Neural progenitor cell (in vitro differentiated cells): ENCODE measurements around the gene TYK2. TPM values are rescaled to one million over a fixed set of nuclear protein-coding genes. Genes with fewer than 3 reads are reported as not detected.

ENCODE experiments used
- DNase-seq: peaks from one replicate; pipeline ENCODE4 v3.0.0-alpha.2; 2016; ENCODE audit warnings: low spot score
- H2AFZ ChIP-seq: fragments of 200-600 bp; sonication (generic); replicated peaks from 2 replicates; pipeline ENCODE4 v1.6.1; 2016; ENCODE audit warnings: antibody characterized with exemption
- H3F3A ChIP-seq: fragments of 200-600 bp; sonication (generic); 2 replicates; pipeline ENCODE4 v1.6.1; 2016; ENCODE audit warnings: antibody characterized with exemption, low read depth
- H3K27ac ChIP-seq: fragments of 200-600 bp; sonication (generic); 2 replicates; pipeline ENCODE4 v1.5.1; 2016; ENCODE audit warnings: mild to moderate bottlenecking
- H3K27me3 ChIP-seq: fragments of 200-600 bp; sonication (generic); 2 replicates; pipeline ENCODE4 v1.6.1; 2016; ENCODE audit warnings: mild to moderate bottlenecking, moderate library complexity
- H3K36me3 ChIP-seq: fragments of 200-600 bp; sonication (generic); 2 replicates; pipeline ENCODE4 v1.5.1; 2016
- H3K4me1 ChIP-seq: fragments of 200-600 bp; sonication (generic); 2 replicates; pipeline ENCODE4 v1.6.1; 2016; ENCODE audit warnings: mixed run types
- H3K4me2 ChIP-seq: fragments of 200-600 bp; sonication (generic); 2 replicates; pipeline ENCODE4 v1.6.1; 2016
- H3K4me3 ChIP-seq: fragments of 200-600 bp; sonication (generic); 2 replicates; pipeline ENCODE4 v1.5.1; 2016
- H3K79me2 ChIP-seq: fragments of 200-600 bp; sonication (generic); 2 replicates; pipeline ENCODE4 v1.6.1; 2016; ENCODE audit warnings: low read depth
- H3K9ac ChIP-seq: fragments of 200-600 bp; sonication (generic); 2 replicates; pipeline ENCODE4 v1.6.1; 2016
- H3K9me3 ChIP-seq: fragments of 200-600 bp; sonication (generic); 2 replicates; pipeline ENCODE4 v1.5.1; 2016; ENCODE audit warnings: low read depth
- H4K20me1 ChIP-seq: fragments of 200-600 bp; sonication (generic); 2 replicates; pipeline ENCODE4 v1.6.1; 2016; ENCODE audit warnings: low read depth
- H3K27ac Mint-ChIP-seq: 3 replicates; pipeline ENCODE4 v1.8.0; 2021; ENCODE audit warnings: mixed read lengths
- H3K27me3 Mint-ChIP-seq: 2 replicates; pipeline ENCODE4 v1.8.0; 2022; ENCODE audit warnings: low read depth, mild to moderate bottlenecking, inconsistent platforms, moderate library complexity, mixed read lengths; ENCODE audit not compliant: insufficient read depth
- H3K36me3 Mint-ChIP-seq: 3 replicates; pipeline ENCODE4 v1.8.0; 2021; ENCODE audit warnings: mixed read lengths
- H3K4me1 Mint-ChIP-seq: 3 replicates; pipeline ENCODE4 v1.8.0; 2021; ENCODE audit warnings: mixed read lengths
- H3K4me3 Mint-ChIP-seq: 3 replicates; pipeline ENCODE4 v1.8.0; 2021; ENCODE audit warnings: mild to moderate bottlenecking, moderate library complexity, mixed read lengths
- H3K9me3 Mint-ChIP-seq: 3 replicates; pipeline ENCODE4 v1.8.0; 2020; ENCODE audit warnings: mixed read lengths
- CTCF ChIP-seq: fragments of 200-600 bp; sonication (generic); IDR thresholded peaks from 2 replicates; pipeline ENCODE4 v1.5.1; 2017; ENCODE audit warnings: antibody characterized with exemption, mild to moderate bottlenecking
- EZH2 ChIP-seq: fragments of 200-600 bp; sonication (generic); IDR thresholded peaks from 2 replicates; pipeline ENCODE4 v1.6.1; 2017; ENCODE audit warnings: antibody characterized with exemption, mild to moderate bottlenecking, moderate library complexity
- EZH2phosphoT487 ChIP-seq: fragments of 200-600 bp; sonication (generic); IDR thresholded peaks from 2 replicates; pipeline ENCODE4 v1.6.1; 2017; ENCODE audit warnings: antibody characterized with exemption
- total RNA-seq: library from RNA; depleted of rRNA; stranded (reverse); fragments of >200 nt; gene quantifications from 2 replicates; pipeline ENCODE4 v1.2.3, GENCODE V29; 2015; ENCODE audit warnings: low replicate concordance

The TYK2 gene
- total RNA-seq, 1 donor from 2014 or later: 20.7 TPM

DNA sequence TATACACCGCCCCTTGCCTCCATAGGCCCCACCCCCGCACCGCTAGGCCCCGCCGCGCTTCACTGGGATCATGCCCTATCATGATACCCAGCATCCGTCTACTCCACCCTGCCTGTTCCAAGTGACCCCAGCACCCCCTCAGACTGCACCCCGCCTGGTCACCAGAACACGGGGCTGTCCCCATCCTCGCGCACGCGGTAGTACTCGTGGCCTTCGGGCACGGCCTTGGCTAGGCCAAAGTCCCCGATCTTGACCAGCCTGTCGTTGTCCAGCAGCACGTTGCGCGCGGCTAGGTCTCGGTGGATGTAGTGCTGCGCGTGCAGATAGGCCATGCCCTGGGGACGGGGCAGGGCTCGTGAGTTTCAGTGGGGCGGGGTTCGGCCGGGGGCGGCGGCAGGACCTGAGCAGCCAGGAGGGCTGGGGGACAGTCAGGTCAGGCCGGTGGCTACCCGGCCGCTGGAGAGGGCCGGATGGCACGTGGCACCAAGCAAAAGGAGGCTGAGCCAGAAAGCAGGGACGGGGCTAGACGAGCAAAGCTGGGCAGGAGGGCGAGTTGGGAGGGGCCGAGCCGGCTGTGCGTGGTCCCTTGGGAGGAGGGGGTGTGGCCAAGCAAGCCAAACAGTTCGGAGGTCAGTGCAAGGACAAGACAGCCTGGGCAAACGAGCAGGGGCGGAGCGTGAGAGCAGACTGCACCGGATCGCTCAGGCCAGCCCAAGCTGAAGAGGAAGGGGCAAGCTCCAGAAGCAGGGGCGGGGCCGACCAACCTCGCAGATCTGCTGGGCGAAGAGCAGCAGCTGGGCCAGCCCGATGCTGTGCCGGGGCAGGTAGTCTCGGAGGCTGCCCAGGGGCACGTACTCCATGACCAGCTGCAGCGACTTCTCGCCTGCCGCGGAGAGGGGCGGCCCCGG, 27.4 kb downstream of the TYK2 start:
- H3K27me3 ChIP-seq: no peaks in the 10 kb centered on the region
- Mint-ChIP-seq H3K4me1 (peaks cover 20% of the 10 kb centered on the region), H3K9me3 (no peaks in the 10 kb centered on the region), H3K27me3 (peaks cover 2% of the 10 kb centered on the region), H3K36me3 (peaks cover 11% of the 10 kb centered on the region), H3K4me3 (peak overlapping the region; percentile 77), H3K27ac (peak overlapping the region; percentile 46)
- peak overlapping the region; percentile 50 for H3K4me3 ChIP-seq
- H3K4me2 ChIP-seq: peak overlapping the region; percentile 84
- TF ChIP-seq EZH2phosphoT487: no peak
- no peak for TF ChIP-seq CTCF
- TF ChIP-seq EZH2: no peak
- H3K27ac ChIP-seq: no peak overlapping the region
- no peaks in the 10 kb centered on the region for H3K9me3 ChIP-seq
- peaks cover 10% of the 10 kb centered on the region for H3K4me1 ChIP-seq
- no peak overlapping the region for H3K9ac ChIP-seq
- peaks cover 31% of the 10 kb centered on the region for H3F3A ChIP-seq
- H4K20me1 ChIP-seq: peaks cover 23% of the 10 kb centered on the region
- peak overlapping the region; percentile 68 for H2AFZ ChIP-seq
- no peaks in the 10 kb centered on the region for H3K36me3 ChIP-seq
- no peaks in the 10 kb centered on the region for H3K79me2 ChIP-seq
- peak; percentile 95 for DNase-seq

DNA sequence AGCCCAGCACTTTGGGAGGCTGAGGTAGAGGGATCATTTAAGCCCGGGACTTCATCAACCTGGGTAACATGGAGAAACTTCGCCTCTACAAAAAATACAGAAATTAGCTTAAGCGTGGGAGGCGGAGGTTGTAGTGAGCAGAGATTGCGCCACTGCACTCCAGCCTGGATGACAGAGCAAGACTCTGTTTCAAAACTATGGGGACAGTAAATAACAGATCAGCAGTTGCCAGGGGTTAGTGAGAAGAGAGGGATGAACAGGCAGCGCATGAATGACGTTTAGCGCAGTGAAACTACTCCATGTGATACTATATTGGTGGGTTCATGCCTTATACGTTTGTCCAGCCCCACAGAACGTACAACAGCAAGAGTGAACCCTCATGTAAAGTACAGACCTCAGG, 33.9 kb downstream of the TYK2 start:
- no peak for DNase-seq
- no peak overlapping the region for H3K4me3 Mint-ChIP-seq
- no peak overlapping the region for H3K4me2 ChIP-seq
- no peak overlapping the region for H3K4me3 ChIP-seq
- no peaks in the 10 kb centered on the region for H3K9me3 Mint-ChIP-seq
- no peaks in the 10 kb centered on the region for H3K36me3 ChIP-seq
- H3K9ac ChIP-seq: no peak overlapping the region
- no peaks in the 10 kb centered on the region for H3K36me3 Mint-ChIP-seq
- no peaks in the 10 kb centered on the region for H3K4me1 Mint-ChIP-seq
- no peak overlapping the region for H3K27ac ChIP-seq
- no peaks in the 10 kb centered on the region for H3K79me2 ChIP-seq
- H3F3A ChIP-seq: no peaks in the 10 kb centered on the region
- H3K27me3 ChIP-seq: no peaks in the 10 kb centered on the region
- no peak overlapping the region for H3K27ac Mint-ChIP-seq
- no peak for TF ChIP-seq EZH2
- TF ChIP-seq EZH2phosphoT487: no peak
- TF ChIP-seq CTCF: no peak
- no peak overlapping the region for H2AFZ ChIP-seq
- peaks cover 2% of the 10 kb centered on the region for H3K27me3 Mint-ChIP-seq
- no peaks in the 10 kb centered on the region for H3K9me3 ChIP-seq
- H4K20me1 ChIP-seq: no peaks in the 10 kb centered on the region
- no peaks in the 10 kb centered on the region for H3K4me1 ChIP-seq

- H3K4me3 Mint-ChIP-seq: no peak overlapping the region
- no peaks in the 10 kb centered on the region for H3K4me1 Mint-ChIP-seq
- no peaks in the 10 kb centered on the region for H3K4me1 ChIP-seq
- H3K9me3 ChIP-seq: no peaks in the 10 kb centered on the region
- H4K20me1 ChIP-seq: no peaks in the 10 kb centered on the region
- no peak overlapping the region for H2AFZ ChIP-seq
- no peaks in the 10 kb centered on the region for H3K36me3 ChIP-seq
- no peaks in the 10 kb centered on the region for H3K36me3 Mint-ChIP-seq
- DNase-seq: no peak
- H3F3A ChIP-seq: no peaks in the 10 kb centered on the region
- H3K27ac Mint-ChIP-seq: no peak overlapping the region
- H3K4me2 ChIP-seq: no peak overlapping the region
- H3K9ac ChIP-seq: no peak overlapping the region
- no peak overlapping the region for H3K4me3 ChIP-seq
- no peaks in the 10 kb centered on the region for H3K9me3 Mint-ChIP-seq
- no peak overlapping the region for H3K27ac ChIP-seq
- no peaks in the 10 kb centered on the region for H3K27me3 ChIP-seq
- no peaks in the 10 kb centered on the region for H3K79me2 ChIP-seq
- H3K27me3 Mint-ChIP-seq: peaks cover 3% of the 10 kb centered on the region
- TF ChIP-seq EZH2: no peak
- no peak for TF ChIP-seq EZH2phosphoT487
- TF ChIP-seq CTCF: no peak
These were observed 35.6 kb downstream of the TYK2 start for GRCh38 chr19:10344780-10345179.
